Stimulated activated naive CD8-positive, alpha-beta T cell treated with anti-CD3 and anti-CD28 coated beads, Interleukin-15, Interleukin-2, amounts not matched to agents 100 U/mL and 50 U/mL, for 24 hours (primary cell): Measurements from ENCODE around the gene IL15.
"Not testable (repeated sequence)": the region's sequence is repeated elsewhere in the genome, so short reads cannot be mapped to it uniquely, and the experiment has no call there.

Experiments
- ATAC-seq: fragments of 150-1000 bp; cut with Tn5 transposase; one replicate; pipeline ENCODE4 v1.10.0; 2021
- DNase-seq: peaks from one replicate; pipeline ENCODE4 v3.0.0; 2021

Gene IL15, protein sequence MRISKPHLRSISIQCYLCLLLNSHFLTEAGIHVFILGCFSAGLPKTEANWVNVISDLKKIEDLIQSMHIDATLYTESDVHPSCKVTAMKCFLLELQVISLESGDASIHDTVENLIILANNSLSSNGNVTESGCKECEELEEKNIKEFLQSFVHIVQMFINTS

DNA sequence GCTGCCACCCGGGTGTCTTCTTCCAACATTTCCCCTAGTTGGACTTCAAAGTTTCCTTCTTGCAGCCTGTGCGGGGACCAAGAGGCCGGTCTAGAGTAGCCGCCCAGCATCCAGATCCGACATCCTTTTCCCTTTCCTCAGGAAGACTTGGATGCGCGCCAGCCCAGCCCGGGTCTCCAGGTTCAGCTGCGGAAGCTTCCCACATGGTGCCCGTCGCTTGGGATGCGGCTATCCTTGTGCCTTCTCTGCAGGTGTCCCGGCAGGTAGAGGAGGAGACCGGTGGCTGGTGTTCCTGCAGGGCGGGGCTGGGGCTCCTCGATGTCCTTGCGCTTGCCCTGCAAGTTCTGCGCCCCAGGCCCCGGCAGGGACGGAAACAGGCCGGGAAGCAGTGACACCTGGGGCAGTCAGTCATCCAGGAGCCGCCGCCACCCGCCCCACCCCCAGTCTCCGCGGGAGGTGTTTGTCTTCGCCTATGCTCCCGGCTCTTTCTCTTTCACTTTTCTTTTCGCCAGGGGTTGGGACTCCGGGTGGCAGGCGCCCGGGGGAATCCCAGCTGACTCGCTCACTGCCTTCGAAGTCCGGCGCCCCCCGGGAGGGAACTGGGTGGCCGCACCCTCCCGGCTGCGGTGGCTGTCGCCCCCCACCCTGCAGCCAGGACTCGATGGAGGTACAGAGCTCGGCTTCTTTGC is at the start of gene IL15:
IL15 (plus strand) TSS at position 502 of the 689 bp plus-strand sequence. CDS start 82,882 bp downstream, outside the sequence.
- ATAC-seq (peak; percentile 89), DNase-seq (peak; percentile 73)

DNA sequence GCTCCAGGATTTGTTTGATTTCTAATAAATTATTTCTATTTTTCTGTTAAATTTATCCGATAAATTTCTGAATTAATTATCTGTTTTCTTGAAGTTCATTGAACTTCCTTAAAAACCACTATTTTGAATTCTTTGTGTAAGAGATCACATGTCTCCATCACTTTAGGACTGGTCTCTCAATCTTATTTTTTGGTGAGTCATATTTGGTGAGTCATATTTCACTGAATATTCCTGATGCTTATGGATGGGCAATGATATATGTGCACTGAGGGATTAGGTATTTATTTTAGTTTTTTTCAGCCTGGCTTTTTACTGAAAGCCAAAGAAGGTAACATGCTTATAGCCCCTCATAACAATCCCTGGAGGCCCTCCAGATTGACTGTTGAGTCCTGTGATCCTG is 48.5 kb upstream of the IL15 start:
- ATAC-seq (no peak), DNase-seq (no peak)

DNA sequence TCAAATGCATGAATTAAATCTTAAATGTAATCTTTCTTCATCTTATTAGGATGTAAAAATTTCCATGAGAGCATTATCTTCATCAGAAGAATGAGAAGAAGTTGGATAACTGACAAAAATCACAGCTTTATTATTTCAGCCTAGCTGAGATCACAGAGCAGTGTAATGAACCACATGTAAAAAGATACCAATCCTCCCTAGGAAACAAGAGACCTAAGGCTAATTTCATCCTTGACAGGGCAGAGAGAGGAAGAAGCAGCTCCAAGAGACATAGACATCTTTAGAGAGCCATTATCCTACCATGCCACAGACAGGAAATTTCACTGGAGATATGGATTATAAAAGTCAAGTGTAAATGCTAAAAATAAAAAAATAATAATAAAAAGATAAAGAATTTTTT is 40.9 kb upstream of the IL15 start:
- DNase-seq, result no peak
- ATAC-seq, result no peak

DNA sequence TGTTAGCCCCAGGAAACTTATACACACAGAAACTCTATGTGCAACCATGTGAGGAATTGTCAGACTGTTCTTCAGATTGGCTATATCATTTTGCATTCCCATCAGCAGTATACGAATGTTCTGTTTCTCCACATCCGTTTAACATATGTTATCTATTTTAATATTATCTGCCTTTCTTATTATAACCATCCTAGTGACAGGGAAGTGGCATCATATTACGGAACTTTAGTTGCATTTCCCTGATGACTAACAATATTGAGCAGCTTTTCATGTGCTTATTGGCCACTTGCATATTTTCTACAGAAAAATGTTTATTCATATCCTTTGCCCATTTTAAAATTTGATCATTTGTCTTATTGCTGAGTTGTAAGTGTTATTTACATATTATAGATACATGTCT is 36.5 kb upstream of the IL15 start:
- ATAC-seq, result no peak
- DNase-seq, result no peak

DNA sequence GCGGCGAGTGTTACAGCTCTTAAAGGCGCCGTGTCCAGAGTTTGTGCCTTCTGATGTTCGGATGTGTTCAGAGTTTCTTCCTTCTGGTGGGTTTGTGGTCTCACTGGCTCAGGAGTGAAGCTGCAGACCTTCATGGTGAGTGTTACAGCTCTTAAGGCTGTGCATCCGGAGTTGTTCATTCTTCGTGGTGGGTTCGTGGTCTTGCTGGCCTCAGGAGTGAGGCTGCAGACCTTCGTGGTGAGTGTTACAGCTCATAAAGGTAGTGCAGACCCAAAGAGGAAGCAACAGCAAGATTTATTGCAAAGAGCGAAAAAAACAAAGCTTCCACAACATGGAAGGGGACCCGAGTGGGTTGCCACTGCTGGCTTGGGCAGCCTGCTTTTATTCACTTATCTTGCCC is 31.7 kb upstream of the IL15 start:
- not testable (repeated sequence) for ATAC-seq, DNase-seq

DNA sequence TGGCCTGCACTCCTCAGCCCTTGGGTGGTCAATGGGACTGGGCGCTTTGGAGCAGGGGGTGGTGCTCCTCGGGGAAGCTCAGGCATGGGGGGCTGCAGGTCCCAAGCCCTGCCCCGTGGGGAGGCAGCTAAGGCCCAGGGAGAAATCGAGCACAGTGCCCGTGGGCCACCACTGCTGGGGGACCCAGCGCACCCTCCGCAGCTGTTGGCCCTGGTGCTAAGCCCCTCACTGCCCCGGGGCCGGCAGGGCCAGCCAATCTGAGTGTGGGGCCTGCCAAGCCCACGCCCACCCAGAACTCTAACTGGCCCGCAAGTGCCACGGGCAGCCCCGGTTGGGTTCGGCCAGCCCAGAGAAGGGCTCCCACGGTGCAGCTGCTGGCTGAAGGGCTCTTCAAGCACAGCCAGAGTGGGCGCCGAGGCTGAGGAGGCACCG is 30.9 kb upstream of the IL15 start:
- DNase-seq (no peak), ATAC-seq (no peak)

DNA sequence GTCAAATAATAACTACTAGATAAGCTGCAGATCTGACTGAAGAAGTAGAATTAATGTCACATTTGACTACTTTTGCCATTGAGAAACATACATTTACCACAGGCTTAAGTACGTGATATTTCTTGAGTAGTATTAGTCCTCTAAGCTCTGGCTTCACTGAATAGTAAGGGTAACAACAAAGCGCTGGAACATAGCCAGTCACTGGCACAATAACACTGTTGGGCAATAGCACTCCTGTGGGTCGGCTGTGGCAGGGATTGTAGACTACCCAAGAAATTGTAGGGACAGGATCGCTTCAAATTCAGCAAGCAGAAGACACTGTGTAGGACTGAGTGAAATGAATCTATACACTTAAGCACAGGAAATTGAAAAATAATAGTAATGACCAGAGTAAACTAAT is 27.1 kb upstream of the IL15 start:
- ATAC-seq (no peak), DNase-seq (no peak)

DNA sequence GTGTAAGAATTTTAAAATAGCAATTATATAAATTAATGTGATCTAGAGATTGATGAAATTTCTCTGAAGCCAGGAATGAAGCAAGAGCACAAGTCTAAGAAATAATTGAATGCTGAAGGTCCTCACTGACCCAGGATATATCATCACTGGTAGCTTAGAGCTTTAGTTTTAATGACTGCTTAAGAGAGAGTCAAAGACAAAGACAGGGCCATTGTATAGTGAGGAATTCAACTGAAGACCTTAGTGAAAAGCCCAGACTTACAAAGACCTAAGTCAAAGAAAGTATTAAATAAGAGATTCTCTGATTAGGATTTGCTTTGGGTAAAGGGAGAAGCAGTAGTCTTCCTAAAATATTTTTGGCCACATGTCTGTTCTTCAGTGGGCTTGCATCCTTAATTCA is 26.0 kb upstream of the IL15 start:
- DNase-seq (no peak), ATAC-seq (no peak)

DNA sequence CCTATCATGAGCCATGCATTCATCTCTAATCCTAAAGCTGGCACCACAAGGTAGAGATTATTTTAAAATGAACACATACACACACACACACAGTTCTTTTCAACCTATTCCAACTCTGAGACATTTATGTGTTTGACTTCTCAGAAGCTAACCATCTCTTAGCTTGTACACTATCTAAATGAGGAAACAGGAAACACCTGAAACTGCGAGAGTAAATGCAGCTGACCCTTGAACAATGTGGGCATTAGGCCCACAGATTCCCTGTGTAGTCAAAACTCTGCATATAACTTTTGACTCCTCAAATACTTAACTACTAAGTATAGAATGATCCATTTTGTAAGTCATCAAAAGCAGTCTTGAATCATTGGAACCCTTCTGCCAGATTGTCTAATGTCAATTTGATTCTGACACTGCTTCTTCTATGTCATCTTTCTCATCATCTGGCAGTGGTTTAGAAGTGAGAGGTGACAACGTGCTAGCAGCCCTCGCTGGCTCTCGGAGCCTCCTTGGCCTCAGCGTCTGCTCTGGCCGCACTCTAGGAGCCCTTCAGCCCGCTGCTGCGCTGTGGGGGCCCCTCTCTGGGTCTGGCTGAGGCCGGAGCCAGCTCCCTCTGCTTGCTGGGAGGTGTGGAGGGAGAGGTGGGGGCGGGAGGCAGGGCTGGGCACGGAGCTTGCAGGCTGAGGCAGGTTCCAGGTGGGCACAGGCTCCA is 21.4 kb upstream of the IL15 start:
- ATAC-seq, result no peak
- DNase-seq, result no peak

DNA sequence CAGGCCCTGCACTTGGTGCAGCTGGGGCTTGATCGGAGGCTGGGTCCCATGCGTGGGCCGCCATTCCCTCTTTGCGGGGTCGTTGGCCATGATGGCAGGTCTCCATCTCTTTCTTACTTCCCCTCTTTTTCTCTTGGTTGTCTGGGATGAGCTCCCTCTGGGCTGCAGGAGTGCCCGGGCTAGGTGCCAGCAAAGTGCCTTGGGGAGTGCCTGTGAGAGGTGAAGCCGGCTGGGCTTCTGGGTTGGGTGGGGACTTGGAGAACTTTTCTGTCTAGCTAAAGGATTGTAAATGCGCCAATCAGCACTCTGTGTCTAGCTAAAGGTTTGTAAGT is 20.8 kb upstream of the IL15 start:
- not testable (repeated sequence) for ATAC-seq, DNase-seq

DNA sequence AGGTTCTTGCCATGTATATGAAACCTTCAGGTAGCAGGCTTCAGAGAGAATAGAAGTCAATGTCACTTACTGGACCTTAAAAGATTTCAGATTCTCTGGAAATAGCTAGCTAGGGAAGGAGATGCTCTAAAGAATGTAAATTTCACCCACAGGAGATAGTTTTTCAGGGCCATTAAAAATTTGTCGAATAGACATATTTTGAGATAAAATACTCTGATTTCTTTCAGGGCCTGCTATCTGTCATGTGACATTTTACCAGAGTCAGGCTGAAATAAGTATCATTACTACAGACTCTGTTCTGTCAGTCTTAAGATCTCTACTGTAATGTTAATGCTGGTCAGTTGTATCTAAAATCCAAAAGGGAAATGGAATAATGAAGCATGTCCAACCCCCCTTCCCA is 15.7 kb upstream of the IL15 start:
- DNase-seq, result no peak
- no peak for ATAC-seq

DNA sequence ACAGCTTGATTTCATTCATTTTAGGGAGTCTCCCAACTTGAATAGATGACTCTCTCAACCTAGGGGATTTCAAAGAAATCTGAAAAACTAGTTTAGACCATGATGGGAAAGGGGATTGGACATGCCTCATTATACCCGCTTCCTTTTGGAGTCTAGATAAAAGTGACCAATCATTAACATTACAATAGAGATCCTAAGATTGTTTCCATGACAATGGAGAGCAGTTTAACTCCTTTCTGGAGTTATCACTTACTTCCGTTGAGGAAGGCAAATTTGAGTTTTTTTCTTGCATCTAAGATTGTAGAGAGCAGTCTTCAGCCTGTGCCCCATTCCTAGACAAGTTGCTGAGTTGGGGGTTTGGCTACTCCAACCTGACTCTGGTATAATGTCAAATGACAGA is 11.4 kb upstream of the IL15 start:
- DNase-seq (no peak), ATAC-seq (no peak)

DNA sequence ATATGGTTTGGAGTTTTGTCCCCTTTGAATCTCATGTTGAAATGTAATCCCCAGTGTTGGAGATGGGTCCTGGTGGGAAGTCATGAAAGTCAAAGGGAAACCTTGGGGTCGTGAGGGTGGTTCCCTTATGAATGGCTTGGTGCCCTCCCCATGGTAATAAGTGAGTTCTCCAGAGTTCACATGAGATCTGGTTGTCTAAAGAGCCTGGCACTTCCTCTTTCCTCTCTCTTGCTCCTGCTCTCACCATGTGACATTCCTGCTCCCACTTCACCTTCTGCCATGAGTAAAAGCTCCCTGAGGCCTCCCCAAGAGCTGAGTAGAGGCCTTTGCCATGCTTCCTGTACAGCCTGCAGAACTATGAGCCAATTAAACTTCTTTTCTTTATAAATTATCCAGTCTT is 5.5 kb upstream of the IL15 start:
- no peak for DNase-seq
- ATAC-seq, result no peak

DNA sequence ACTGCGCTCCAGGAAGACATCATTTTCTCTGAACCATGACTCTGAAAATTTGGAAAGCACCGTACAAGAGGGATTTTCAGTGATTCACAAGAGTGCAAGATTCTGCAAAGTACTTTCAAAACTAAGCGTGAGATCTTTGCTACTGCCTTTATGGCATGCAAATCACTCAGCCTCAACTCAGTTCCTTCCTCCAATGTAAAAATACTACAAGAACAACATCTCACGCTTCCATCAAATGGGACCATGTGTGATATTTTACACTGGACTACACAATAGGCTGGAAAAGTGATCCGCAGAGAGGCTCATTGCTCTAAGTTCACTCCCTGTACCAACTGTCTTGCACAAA is 674 bp upstream of the IL15 start:
- no peak for ATAC-seq

DNA sequence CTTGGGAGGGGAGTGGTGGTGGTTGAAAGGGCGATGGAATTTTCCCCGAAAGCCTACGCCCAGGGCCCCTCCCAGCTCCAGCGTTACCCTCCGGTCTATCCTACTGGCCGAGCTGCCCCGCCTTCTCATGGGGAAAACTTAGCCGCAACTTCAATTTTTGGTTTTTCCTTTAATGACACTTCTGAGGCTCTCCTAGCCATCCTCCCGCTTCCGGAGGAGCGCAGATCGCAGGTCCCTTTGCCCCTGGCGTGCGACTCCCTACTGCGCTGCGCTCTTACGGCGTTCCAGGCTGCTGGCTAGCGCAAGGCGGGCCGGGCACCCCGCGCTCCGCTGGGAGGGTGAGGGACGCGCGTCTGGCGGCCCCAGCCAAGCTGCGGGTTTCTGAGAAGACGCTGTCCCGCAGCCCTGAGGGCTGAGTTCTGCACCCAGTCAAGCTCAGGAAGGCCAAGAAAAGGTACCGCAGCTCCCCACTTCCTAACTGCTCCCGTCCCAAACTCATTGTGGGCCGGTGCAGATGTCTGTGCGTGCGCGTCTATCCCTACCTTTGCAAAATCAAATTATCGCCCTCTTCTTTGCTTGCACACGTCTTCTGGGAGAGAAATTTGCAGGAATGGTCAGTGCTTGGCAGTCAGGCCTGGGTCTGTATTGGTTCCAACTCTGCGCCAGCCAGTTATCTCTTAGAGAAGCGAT is 533 bp downstream of the IL15 start:
- ATAC-seq (peak; percentile 76), DNase-seq (peak; percentile 37)

More for the DNA sequence above, 674 bp upstream of the IL15 start:
- no peak for DNase-seq

DNA sequence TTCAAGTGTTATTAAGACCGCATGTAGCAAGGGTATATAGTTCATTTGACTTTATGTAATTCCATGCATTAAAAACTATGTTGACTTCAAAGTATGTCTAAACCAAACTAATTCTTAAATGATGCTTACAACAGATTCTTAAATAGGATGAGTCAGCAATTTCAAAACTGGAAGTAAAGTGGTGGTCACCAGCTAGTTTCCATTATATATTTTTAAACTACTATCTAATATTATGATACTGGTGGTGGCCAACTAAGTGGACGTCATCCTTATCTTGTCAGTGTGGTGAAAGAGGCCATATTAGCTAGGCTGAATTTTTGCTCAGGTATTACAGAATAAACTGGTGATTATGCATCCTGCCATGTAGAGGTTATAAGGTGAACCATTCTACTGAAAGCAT is 1.2 kb downstream of the IL15 start:
- DNase-seq (no peak), ATAC-seq (no peak)

DNA sequence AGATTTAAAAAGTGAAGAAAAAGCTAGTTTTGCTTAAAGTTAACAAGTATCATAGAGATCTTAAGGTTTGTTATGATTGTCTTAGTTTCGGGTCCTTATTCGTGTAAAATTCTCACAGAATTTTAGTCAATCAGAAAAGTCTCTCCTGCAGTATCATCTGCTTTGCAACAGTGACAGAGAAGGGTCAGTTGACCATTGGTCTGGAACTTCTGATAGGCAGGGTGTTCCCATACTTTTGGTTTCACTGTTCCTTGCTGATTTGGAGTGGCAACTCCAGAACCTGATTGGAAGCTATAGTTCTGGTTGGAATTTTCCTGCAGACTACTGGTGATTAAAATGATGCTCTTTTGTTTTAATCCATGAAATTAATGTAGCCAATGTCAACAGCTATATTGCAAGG is 1.8 kb downstream of the IL15 start:
- DNase-seq, result no peak
- ATAC-seq, result no peak

DNA sequence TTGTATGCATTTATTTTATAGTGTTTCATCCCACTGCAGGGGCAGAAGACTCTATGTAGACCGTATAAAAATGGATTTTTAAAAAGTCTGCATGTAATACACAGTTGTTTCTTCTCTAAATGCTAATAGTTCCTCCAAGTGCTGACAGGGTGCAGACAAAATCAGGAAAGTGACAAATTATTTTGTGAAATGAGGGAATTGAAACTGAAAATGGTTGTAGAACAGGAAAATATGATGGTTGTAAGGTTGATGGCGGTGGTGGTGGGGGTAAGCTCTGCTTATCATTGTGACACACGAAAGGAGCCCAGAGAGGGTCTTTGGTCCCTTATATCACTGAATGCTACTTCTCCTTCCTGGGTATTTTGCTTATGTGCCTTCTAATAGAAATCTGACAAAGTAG is 4.3 kb downstream of the IL15 start:
- ATAC-seq (no peak), DNase-seq (no peak)

DNA sequence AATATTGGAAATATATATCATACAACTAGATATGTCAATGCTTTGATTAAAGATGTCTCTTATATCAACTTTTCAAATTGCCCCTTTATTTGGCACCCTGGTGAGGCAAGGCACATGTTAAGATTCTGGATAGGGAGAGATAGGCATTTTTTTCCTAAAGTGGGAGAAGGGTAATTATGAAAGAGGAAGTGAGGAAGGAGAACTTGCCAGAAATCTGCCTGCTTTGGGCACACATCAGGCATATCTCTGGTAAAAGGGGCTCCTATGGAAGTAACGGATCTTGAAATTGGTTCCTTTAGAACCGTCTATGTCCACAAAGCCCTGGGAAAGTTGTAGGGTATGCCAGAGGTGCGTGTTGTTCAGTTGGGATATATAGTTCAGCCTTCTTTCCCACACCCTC is 5.7 kb downstream of the IL15 start:
- DNase-seq (no peak), ATAC-seq (no peak)

DNA sequence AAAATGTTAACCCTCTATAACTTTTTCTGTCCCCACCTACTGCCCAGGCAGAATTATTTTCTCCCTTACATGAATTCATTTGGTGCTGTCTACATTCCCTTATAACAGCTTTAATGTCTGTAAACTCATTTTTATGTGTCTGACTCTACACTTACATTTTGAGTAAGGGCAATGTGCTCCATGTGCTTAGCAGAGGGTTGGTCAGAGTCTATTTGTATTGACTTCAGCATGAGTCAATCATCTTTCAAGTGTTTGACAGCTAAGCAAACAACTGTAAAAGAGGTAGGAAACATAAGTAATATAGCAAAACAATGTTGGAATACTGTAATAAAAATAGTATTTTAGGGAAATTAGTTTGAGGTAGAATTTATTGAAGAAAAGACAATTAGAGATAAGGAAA is 6.3 kb downstream of the IL15 start:
- no peak for ATAC-seq
- DNase-seq, result no peak

DNA sequence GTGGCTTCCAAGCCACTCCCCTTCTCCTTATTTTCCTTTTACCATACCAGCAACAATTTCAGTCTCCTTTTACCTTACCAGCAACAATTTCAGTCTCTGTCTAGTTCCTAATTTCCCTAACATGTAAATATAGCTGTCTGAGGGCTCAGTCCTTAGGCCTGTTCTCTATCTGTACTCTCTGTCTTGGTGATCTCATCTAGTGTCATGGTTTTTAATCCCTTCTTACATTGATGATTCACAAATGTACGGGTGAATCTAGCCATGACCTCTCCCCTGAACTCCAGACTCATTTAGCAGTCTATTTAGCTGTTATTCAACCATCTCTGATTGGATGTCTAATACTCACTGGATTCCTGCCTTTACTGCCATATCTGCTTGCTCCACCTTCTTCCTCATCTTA is 7.2 kb downstream of the IL15 start:
- ATAC-seq, result peak; percentile 63

DNA sequence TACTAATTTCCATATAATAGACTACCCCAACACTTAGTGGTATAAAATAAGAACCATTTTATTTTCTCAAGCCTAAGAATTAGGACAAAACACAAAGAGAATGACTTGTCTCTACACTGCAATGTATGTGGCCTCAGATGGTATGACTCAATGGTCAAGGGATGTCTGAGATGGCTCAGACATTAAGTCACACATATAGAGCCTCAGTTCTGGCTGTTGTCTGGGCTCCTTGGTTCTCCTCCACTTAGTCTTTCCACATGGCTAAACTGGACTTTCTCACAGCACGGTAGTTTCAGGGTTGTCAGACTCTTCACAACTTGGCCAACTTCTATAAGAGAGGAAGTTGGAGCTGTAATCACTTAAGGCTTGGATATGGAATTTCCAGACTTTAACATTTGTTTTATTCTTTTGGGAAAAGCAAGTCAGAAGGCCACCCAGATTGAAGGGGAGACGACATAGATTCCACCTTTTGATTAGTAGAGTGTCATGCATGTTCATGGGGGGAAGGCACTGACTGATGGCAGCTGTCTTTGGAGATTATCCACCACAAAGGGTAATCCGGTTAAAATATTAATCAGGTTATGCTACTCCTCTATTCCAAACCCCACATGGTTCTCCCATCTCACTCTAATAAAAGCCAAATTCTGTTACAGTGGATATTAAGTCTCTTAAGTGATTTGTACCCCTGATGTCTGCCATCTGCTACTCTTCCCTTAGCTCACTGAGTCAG is 9.4 kb downstream of the IL15 start:
- no peak for DNase-seq
- ATAC-seq, result no peak

More for the DNA sequence above, 7.2 kb downstream of the IL15 start:
- DNase-seq, result no peak

DNA sequence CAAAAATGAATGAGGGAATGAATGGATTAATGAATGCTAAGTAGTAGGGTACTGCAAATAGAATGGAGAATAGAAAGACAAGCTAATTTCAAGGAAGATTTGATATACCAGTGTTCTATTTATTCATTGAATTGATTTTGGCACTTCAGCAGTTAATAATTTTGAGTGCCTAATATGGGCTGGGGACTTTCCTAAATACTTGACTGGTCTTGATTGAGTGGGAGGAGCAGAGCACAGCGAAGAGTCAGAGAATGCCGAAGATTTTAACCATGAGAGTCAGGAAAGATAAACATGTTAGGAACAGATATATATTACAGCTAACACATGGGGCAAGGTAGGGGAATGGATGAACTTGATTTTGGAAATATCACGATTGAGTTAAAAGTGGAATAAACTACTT is 10.6 kb downstream of the IL15 start:
- ATAC-seq (no peak), DNase-seq (no peak)
